HEK293 (cell line): ENCODE data around the gene KDF1.

ENCODE experiments used
- CTCF ChIA-PET: fragments of 350-600 bp; formaldehyde crosslinking; extraction: SDS; loops from one replicate; lab custom pipeline; 2021; ENCODE audit warnings: antibody characterized with exemption; lab: Yijun Ruan, JAX
- POLR2A ChIA-PET: fragments of 300-600 bp; formaldehyde crosslinking; extraction: SDS; loops from one replicate; lab custom pipeline; 2020; ENCODE audit warnings: antibody characterized with exemption, inconsistent platforms; lab: Yijun Ruan, JAX
- H3K27ac ChIP-seq: fragments of 200-500 bp; sonication (Bioruptor generic); 2 replicates; pipeline ENCODE4 v1.5.1; 2014; ENCODE audit warnings: low read depth, low read length, control low read depth, inconsistent platforms; ENCODE audit errors: extremely low read depth
- H3K36me3 ChIP-seq, 2 experiments: fragments of 200-500 bp in 1 of 2; sonication (Bioruptor generic) in 1 of 2; 1 replicate in 1 of 2; 2 replicates in 1 of 2; pipeline ENCODE4 v1.5.1; 2014 to 2017; ENCODE audit warnings: inconsistent platforms in 2 of 2, low read length in 2 of 2; ENCODE audit not compliant: control insufficient read depth in 2 of 2, insufficient read depth in 1 of 2
- H3K4me1 ChIP-seq: fragments of 200-500 bp; sonication (Bioruptor generic); 2 replicates; pipeline ENCODE4 v1.5.1; 2014; ENCODE audit warnings: mild to moderate bottlenecking, low read length, inconsistent platforms; ENCODE audit not compliant: control insufficient read depth, insufficient read depth
- H3K4me3 ChIP-seq: 2 replicates; pipeline ENCODE4 v1.5.1; 2011; ENCODE audit warnings: low read depth, mild to moderate bottlenecking, control low read depth, low read length, moderate library complexity
- H3K9me3 ChIP-seq: fragments of 200-500 bp; sonication (Bioruptor generic); 2 replicates; pipeline ENCODE4 v1.5.1; 2014; ENCODE audit warnings: low read depth, low read length, inconsistent platforms; ENCODE audit not compliant: control insufficient read depth, insufficient read depth
- BCL6B ChIP-seq: fragments of 450-650 bp; formaldehyde crosslinking; IDR thresholded peaks from 2 replicates; pipeline ENCODE4 v1.5.1; 2017; ENCODE audit warnings: missing biosample characterization, missing genetic modification characterization
- EGR2 ChIP-seq: fragments of 450-650 bp; formaldehyde crosslinking; IDR thresholded peaks from 2 replicates; pipeline ENCODE4 v1.5.1; 2016; ENCODE audit warnings: low read depth, missing biosample characterization, missing genetic modification characterization
- FEZF1 ChIP-seq: fragments of 450-650 bp; formaldehyde crosslinking; IDR thresholded peaks from 2 replicates; pipeline ENCODE4 v1.5.1; 2016; ENCODE audit warnings: missing biosample characterization, missing genetic modification characterization
- GLIS1 ChIP-seq: fragments of 450-650 bp; formaldehyde crosslinking; IDR thresholded peaks from 2 replicates; pipeline ENCODE4 v1.5.1; 2016; ENCODE audit warnings: missing biosample characterization, missing genetic modification characterization
- KLF8 ChIP-seq: fragments of 450-650 bp; formaldehyde crosslinking; IDR thresholded peaks from 2 replicates; pipeline ENCODE4 v1.5.1; 2016; ENCODE audit warnings: missing biosample characterization, missing genetic modification characterization
- PRDM10 ChIP-seq: fragments of 450-650 bp; formaldehyde crosslinking; IDR thresholded peaks from 2 replicates; pipeline ENCODE4 v1.5.1; 2016; ENCODE audit warnings: missing biosample characterization, missing genetic modification characterization
- PRDM4 ChIP-seq: fragments of 450-650 bp; formaldehyde crosslinking; IDR thresholded peaks from 2 replicates; pipeline ENCODE4 v1.5.1; 2017; ENCODE audit warnings: missing biosample characterization, missing genetic modification characterization
- SCRT2 ChIP-seq: fragments of 450-650 bp; formaldehyde crosslinking; IDR thresholded peaks from 2 replicates; pipeline ENCODE4 v1.5.1; 2016; ENCODE audit warnings: missing biosample characterization, missing genetic modification characterization
- SP2 ChIP-seq: fragments of 450-650 bp; formaldehyde crosslinking; IDR thresholded peaks from 2 replicates; pipeline ENCODE4 v1.5.1; 2016; ENCODE audit warnings: missing biosample characterization, missing genetic modification characterization
- ZBTB17 ChIP-seq: fragments of 450-650 bp; formaldehyde crosslinking; IDR thresholded peaks from 2 replicates; pipeline ENCODE4 v1.5.1; 2016; ENCODE audit warnings: missing biosample characterization, missing genetic modification characterization
- ZBTB20 ChIP-seq: fragments of 450-650 bp; formaldehyde crosslinking; IDR thresholded peaks from 2 replicates; pipeline ENCODE4 v1.5.1; 2016; ENCODE audit warnings: missing biosample characterization, missing genetic modification characterization
- ZBTB48 ChIP-seq: fragments of 450-650 bp; formaldehyde crosslinking; IDR thresholded peaks from 2 replicates; pipeline ENCODE4 v1.5.1; 2016; ENCODE audit warnings: missing biosample characterization, missing genetic modification characterization
- ZBTB8A ChIP-seq: fragments of 450-650 bp; formaldehyde crosslinking; IDR thresholded peaks from 2 replicates; pipeline ENCODE4 v1.5.1; 2016; ENCODE audit warnings: missing biosample characterization, missing genetic modification characterization
- ZIC2 ChIP-seq: fragments of 450-650 bp; formaldehyde crosslinking; IDR thresholded peaks from 2 replicates; pipeline ENCODE4 v1.5.1; 2016; ENCODE audit warnings: missing biosample characterization, missing genetic modification characterization
- ZNF214 ChIP-seq: fragments of 450-650 bp; formaldehyde crosslinking; IDR thresholded peaks from 2 replicates; pipeline ENCODE4 v1.5.1; 2017; ENCODE audit warnings: missing biosample characterization, mild to moderate bottlenecking, missing genetic modification characterization, borderline replicate concordance
- ZNF335 ChIP-seq: fragments of 450-650 bp; formaldehyde crosslinking; conservative IDR thresholded peaks from 2 replicates; pipeline ENCODE4 v1.5.1; 2016; ENCODE audit warnings: missing biosample characterization, missing genetic modification characterization
- ZNF362 ChIP-seq: fragments of 450-650 bp; formaldehyde crosslinking; IDR thresholded peaks from 2 replicates; pipeline ENCODE4 v1.5.1; 2016; ENCODE audit warnings: missing biosample characterization, missing genetic modification characterization
- ZNF423 ChIP-seq: fragments of 450-650 bp; formaldehyde crosslinking; IDR thresholded peaks from 2 replicates; pipeline ENCODE4 v1.5.1; 2016; ENCODE audit warnings: missing biosample characterization, missing genetic modification characterization
- ZNF449 ChIP-seq: fragments of 450-650 bp; formaldehyde crosslinking; IDR thresholded peaks from 2 replicates; pipeline ENCODE4 v1.5.1; 2017; ENCODE audit warnings: missing biosample characterization, mild to moderate bottlenecking, missing genetic modification characterization, moderate library complexity
- ZNF544 ChIP-seq: fragments of 450-650 bp; formaldehyde crosslinking; IDR thresholded peaks from 2 replicates; pipeline ENCODE4 v1.5.0; 2017; ENCODE audit warnings: missing biosample characterization, missing genetic modification characterization
- ZNF600 ChIP-seq: fragments of 450-650 bp; formaldehyde crosslinking; IDR thresholded peaks from 2 replicates; pipeline ENCODE4 v1.5.1; 2016; ENCODE audit warnings: missing biosample characterization, missing genetic modification characterization
- ZNF692 ChIP-seq: fragments of 450-650 bp; formaldehyde crosslinking; IDR thresholded peaks from 2 replicates; pipeline ENCODE4 v1.5.1; 2016; ENCODE audit warnings: missing biosample characterization, missing genetic modification characterization

Gene KDF1

GRCh38 chr1:26913754-26914619, 46.3 kb downstream of the KDF1 start, which contains the start of gene NR0B2 (continued):
- TF ChIP-seq PRDM10 (tag by site-specific recombination) (peak; percentile 28; the same call in 1 of the 2 replicates), ZNF692 (peak; percentile 18; the same call in 1 of the 2 replicates), ZNF600 (peak; percentile 16; the same call in 1 of the 2 replicates), GLIS1 (0 out of 2 replicates have a peak, but pooled peaks have one; percentile 18), ZIC2 (tag by site-specific recombination) (peak; percentile 97), ZBTB8A (tag by site-specific recombination) (peak; percentile 57), ZBTB17 (tag by site-specific recombination) (no peak), ZNF423 (tag by site-specific recombination) (0 out of 2 replicates have a peak, but pooled peaks have one; percentile 7), SCRT2 (tag by site-specific recombination) (peak; percentile 71), FEZF1 (tag by site-specific recombination) (peak; percentile 56), ZNF335 (tag by site-specific recombination) (peak; percentile 99), ZBTB48 (tag by site-specific recombination) (peak; percentile 72), ZNF449 (0 out of 2 replicates have a peak, but pooled peaks have one; percentile 56), BCL6B (tag by site-specific recombination) (no peak)

GRCh38 chr1:26913389-26913753, 46.9 kb downstream of the KDF1 start:
- Histone ChIP-seq H3K4me3 (no peak overlapping the region), H3K9me3 (no peaks in the 10 kb centered on the region), H3K36me3 (no peaks in the 10 kb centered on the region), H3K27ac (peak overlapping the region; percentile 45; the same call in 1 of the 2 replicates), H3K4me1 (peaks cover 8% of the 10 kb centered on the region)
- POLR2A ChIA-PET: interaction anchor here (0.9 to 1.2 kb wide), 2 partner anchors 8 to 13 kb away, joined by 3 to 4 read pairs; partner anchors contain the start of genes GPATCH3 and NUDC
- CTCF ChIA-PET: interaction anchor here (1.5 kb wide), 1 partner anchor 14 kb away, joined by 4 read pairs; no protein-coding TSS in a partner anchor
- TF ChIP-seq EGR2 (tag by site-specific recombination) (no peak), ZNF544 (tag by site-specific recombination) (no peak), PRDM4 (tag by site-specific recombination) (no peak), ZIC2 (tag by site-specific recombination) (no peak), ZNF214 (tag by site-specific recombination) (no peak), KLF8 (tag by site-specific recombination) (no peak), SP2 (no peak), ZNF692 (no peak), ZBTB20 (tag by site-specific recombination) (no peak), ZNF362 (tag by site-specific recombination) (no peak)
